Heart left ventricle (tissue), 13 donors: Measurements from ENCODE around the gene GOLGB1.

Experiments
- CTCF ChIP-seq, 12 donors: fragments of 200-600 bp; sonication (generic) in 4 of 12; IDR thresholded peaks; one replicate each; pipeline versions ENCODE4 v1.5.0 to v1.8.0; 2018 to 2022; ENCODE audit warnings: antibody characterized with exemption in 12 of 12, mild to moderate bottlenecking in 5 of 12
- POLR2A ChIP-seq, 2 donors: fragments of 450-650 bp; IDR thresholded peaks; one replicate each; pipeline ENCODE4 v1.6.1; 2017; ENCODE audit warnings: antibody characterized with exemption in 2 of 2, mild to moderate bottlenecking in 2 of 2, moderate library complexity in 2 of 2
- donor health status: ischemic (EF 13 %, LVEDD 7.1; RV severe dilation, severe dysfunction).
- donor health status: DM: no; HTN: yes; CAD: no.
- donor health status: DM: no; HTN: no; CAD: no.
- donor health status: ischemic (EF 25% LVEDD 6.9; RV normal size, moderate dysfunction).
- donor health status: ischemic (EF 25% LVEDD 5.7; RV mildly dilated, moderate dysfunction).
- donor health status: ischemic (EF 35%, LVEDD 5.7; RV mildly dilated, moderate dysfunction).
- donor health status: nonischemic (EF 11% LVEDD 7.7; RV severe dilation, severe dysfunction).
- donor health status: DM: yes; HTN: yes; CAD: no.
- donor health status: PGD.
- donor health status: ischemic (EF 29% LVEDD 5.4; RV normal size, mild dysfunction).
- donor health status: nonischemic (EF 23%, LVEDD 6.1; RV moderate dilation, normal function).

- no peak for TF ChIP-seq POLR2A (IDR thresholded peaks at IDR 0.05)
- TF ChIP-seq CTCF (IDR thresholded peaks at IDR 0.05), result no peak
Measured at GRCh38 chr3:121698476-121698875, 51.1 kb downstream of the GOLGB1 start.
